Measurements from ENCODE around the gene DSCAM.

Gene DSCAM

GRCh38 chr21:40463176-40463575, 383.8 kb downstream of the DSCAM start:
- no peak for DNase-seq (ENCODE audit: low read depth)
- no peak overlapping the region for H3K4me3 ChIP-seq (ENCODE audit: control insufficient read depth, low read depth, low read length)
- no peak for TF ChIP-seq CTCF (IDR thresholded peaks at IDR 0.05; ENCODE audit: control insufficient read depth, insufficient read depth, low read depth, low read length, missing control alignments)

- no peak overlapping the region for H3K4me3 ChIP-seq (ENCODE audit: control insufficient read depth, low read depth, low read length)
- DNase-seq (ENCODE audit: low read depth): no peak
- TF ChIP-seq CTCF (IDR thresholded peaks at IDR 0.05; ENCODE audit: control insufficient read depth, insufficient read depth, low read depth, low read length, missing control alignments): no peak
Observed at GRCh38 chr21:40461008-40461407, 385.9 kb downstream of the DSCAM start.

DNA sequence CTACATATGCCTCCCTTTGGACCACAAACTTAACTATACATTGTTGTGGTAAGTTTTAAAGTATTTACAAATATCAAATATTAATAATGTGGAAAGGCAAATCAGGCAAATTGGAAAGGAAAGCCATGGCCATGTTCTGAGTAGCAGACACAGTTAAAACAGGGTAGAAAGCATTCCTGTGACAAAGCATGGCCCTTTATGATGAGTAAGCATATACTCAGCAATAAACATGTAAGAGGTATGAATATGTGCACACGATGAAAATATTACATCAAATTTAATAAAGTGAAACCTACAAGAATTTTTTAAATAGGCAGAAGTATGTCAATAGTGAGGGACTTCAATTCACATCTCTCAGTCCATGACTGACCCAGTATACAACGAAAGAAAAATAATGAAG, 389.2 kb downstream of the DSCAM start:
- no peak for TF ChIP-seq CTCF (IDR thresholded peaks at IDR 0.05; ENCODE audit: control insufficient read depth, insufficient read depth, low read depth, low read length, missing control alignments)

DNA sequence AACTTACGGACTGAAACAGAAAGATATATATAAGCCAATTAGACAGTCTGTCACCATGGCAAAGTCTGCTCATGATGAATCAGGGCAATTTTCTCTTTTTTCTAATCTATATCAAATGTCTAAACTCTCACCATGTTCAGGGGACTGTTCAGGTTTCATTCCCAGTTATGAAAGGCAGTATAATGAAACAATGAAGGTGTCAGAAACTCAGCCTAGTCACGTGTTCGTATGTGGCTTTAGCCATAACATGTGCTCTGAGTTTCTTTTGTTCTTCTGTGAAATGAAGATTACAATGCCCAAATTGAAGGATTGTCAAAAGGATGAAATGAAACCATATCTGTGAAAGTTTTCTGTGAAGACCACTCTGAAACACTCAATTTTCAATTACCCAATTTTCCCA, 392.9 kb downstream of the DSCAM start:
- no peak overlapping the region for H3K4me3 ChIP-seq (ENCODE audit: control insufficient read depth, low read depth, low read length)
- TF ChIP-seq CTCF (IDR thresholded peaks at IDR 0.05; ENCODE audit: control insufficient read depth, insufficient read depth, low read depth, low read length, missing control alignments): no peak
- no peak for DNase-seq (ENCODE audit: low read depth)

More for the DNA sequence above, 389.2 kb downstream of the DSCAM start:
- H3K4me3 ChIP-seq (ENCODE audit: control insufficient read depth, low read depth, low read length): no peak overlapping the region
- no peak for DNase-seq (ENCODE audit: low read depth)

DNA sequence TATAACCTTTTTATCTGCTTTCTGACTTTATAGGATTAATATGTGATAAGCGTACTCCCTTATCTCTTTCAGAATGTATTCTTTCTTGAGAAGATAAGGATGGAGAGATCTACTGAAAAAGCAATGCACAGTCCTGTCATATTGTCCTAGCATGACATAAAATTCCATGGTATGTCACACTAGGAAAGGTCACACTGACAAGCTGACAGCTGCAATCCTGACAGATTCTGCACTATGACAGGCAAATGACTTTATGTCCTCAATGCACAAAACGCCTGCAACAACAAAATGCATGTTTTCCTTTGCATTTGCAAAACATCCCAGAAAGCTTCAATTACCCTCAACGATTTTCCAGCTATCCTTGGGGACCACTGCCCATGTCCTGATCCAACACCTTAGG, 393.8 kb downstream of the DSCAM start:
- DNase-seq (ENCODE audit: low read depth): no peak
- TF ChIP-seq CTCF (IDR thresholded peaks at IDR 0.05; ENCODE audit: control insufficient read depth, insufficient read depth, low read depth, low read length, missing control alignments): no peak
- H3K4me3 ChIP-seq (ENCODE audit: control insufficient read depth, low read depth, low read length): no peak overlapping the region

DNA sequence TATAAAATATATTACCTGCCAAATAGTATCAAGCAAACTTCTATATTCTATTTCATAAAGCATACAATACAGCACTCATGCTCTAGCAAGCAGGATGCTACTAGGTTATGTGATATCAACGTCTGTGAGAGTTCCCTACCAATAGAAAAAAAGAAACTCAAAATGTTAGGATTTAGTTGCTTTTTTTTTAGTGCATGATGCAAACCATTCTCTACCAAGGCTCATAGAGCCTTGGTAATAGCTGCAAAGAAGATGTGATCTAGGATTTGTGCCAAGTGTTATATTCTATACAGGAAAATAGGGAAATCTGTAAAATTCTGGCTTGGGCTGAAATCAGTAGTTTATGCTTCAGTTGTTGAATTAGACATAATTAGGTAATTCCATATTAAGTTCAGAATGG, 394.4 kb downstream of the DSCAM start:
- no peak for TF ChIP-seq CTCF (IDR thresholded peaks at IDR 0.05; ENCODE audit: control insufficient read depth, insufficient read depth, low read depth, low read length, missing control alignments)
- no peak overlapping the region for H3K4me3 ChIP-seq (ENCODE audit: control insufficient read depth, low read depth, low read length)
- no peak for DNase-seq (ENCODE audit: low read depth)

- no peak for DNase-seq (ENCODE audit: low read depth)
- TF ChIP-seq CTCF (IDR thresholded peaks at IDR 0.05; ENCODE audit: control insufficient read depth, insufficient read depth, low read depth, low read length, missing control alignments): no peak
- H3K4me3 ChIP-seq (ENCODE audit: control insufficient read depth, low read depth, low read length): no peak overlapping the region
Observed at GRCh38 chr21:40447016-40447415, 399.9 kb downstream of the DSCAM start.
